HFF-Myc (cell line): ENCODE results near the gene IER2.
A peak's percentile ranks its signal among the peaks of the same experiment; 100 is the strongest.
"Not testable (repeated sequence)": the region's sequence is repeated elsewhere in the genome, so short reads cannot be mapped to it uniquely, and the experiment has no call there.

ENCODE experiments used
- DNase-seq: peaks from one replicate; pipeline ENCODE4 v3.0.0-alpha.2; 2011; ENCODE audit warnings: low read depth; ENCODE audit errors: extremely low read depth
- H3K4me3 ChIP-seq: replicated peaks from 2 replicates; pipeline ENCODE4 v1.5.1; 2011; ENCODE audit warnings: low read depth, mild to moderate bottlenecking, control low read depth, low read length
- CTCF ChIP-seq: IDR thresholded peaks from 2 replicates; pipeline ENCODE4 v1.5.1; 2012; ENCODE audit warnings: mild to moderate bottlenecking, low read depth, low read length, control low read depth; ENCODE audit errors: missing control alignments

Gene IER2

GRCh38 chr19:13160557-13160956 is 10.3 kb downstream of the IER2 start:
- DNase-seq: no peak
- H3K4me3 ChIP-seq: no peak overlapping the region
- no peak for TF ChIP-seq CTCF

GRCh38 chr19:13162724-13163608 is 12.8 kb downstream of the IER2 start:
- DNase-seq: no peak
- TF ChIP-seq CTCF: no peak
- peak overlapping the region; percentile 39 for H3K4me3 ChIP-seq

DNA sequence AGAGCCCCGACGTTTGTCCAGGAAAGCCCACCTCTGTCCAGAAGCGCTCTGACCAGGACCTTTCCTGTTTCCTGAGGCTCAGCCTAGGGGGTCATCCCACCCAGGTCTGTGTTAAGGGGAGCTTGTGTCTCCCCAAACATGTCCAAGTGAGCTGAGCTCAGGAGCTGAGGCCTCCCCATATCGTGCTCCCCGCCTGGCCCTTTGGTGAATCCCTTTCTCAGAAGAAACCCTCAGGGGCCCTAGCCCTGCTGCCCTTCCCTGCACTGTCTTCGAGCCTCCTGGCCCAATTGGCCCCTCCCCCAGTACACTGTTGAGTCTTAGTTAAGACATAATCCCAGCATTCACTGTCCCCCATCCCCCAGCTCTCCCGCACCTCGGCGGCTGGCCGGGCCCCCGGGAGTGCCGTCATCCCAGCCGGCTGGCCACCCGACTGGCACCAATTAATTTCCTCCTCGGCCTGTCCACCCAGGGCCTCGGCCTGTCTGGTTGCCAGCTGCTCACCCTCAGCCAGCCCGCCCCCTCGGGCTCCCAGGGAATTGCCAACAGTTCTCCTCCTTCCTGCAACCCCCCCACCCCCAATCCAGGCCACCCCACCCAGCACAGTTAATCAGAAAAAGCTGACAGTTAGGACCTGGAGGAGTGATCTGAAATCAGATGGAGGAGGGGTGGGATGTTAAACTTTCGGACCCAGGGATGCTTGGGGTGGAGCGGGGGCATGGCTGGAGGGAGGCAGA is 13.6 kb downstream of the IER2 start:
- H3K4me3 ChIP-seq: peak overlapping the region; percentile 39
- no peak for DNase-seq
- TF ChIP-seq CTCF: no peak

DNA sequence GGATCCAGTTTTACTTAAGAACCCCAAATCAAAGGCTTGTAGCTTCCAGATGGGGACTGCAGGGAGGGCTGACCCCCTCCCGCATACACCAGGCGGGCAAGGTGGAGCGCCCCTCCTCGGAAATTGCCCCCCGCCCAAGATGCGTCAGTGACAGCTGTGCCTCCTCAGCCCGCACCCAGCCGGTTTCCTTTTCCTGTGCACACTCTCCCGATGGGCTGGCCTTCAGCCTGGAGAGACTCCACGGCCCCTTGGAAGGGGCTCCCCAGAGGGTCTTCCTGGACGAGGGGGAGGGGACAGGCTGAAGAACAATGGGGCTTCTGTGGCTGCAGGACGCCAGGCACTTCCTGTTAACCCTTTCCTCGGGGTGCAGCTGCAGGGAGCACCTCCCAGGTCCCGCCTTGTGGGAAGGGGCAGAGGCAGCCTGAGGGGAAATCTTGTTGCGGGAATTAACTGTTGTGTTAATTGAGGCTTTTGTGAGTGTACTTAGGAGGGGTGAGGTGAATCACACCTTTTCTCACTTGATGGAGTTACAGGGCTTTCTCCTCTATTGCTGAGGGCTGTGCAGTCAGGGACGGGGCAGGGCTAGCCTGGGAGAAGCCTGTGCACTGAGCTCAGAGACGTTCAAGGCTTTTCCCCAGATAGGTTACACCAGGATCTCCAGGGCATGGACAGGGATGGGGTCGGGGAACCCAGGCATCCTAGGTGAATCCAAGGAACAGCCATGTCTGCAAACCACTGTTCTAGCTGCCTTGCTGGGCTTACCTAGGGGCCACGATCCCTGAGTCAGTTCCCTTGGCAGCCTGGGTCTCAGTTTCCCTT is 14.3 kb downstream of the IER2 start:
- H3K4me3 ChIP-seq: peak overlapping the region; percentile 27
- DNase-seq: no peak
- TF ChIP-seq CTCF: no peak

GRCh38 chr19:13165162-13165997 is 15.2 kb downstream of the IER2 start:
- H3K4me3 ChIP-seq: no peak overlapping the region
- no peak for DNase-seq

GRCh38 chr19:13166151-13166550 is 15.9 kb downstream of the IER2 start:
- not testable (repeated sequence) for DNase-seq, H3K4me3 ChIP-seq

More at GRCh38 chr19:13165162-13165997, 15.2 kb downstream of the IER2 start:
- TF ChIP-seq CTCF: no peak
